Measurements from ENCODE around the gene PRPSAP2. TPM values are rescaled to one million over a fixed set of nuclear protein-coding genes. Genes with fewer than 3 reads are reported as not detected.
A peak's percentile ranks its signal among the peaks of the same experiment; 100 is the strongest.

The PRPSAP2 gene
- total RNA-seq, 1 donor from 2014 or later = 145 TPM

DNA sequence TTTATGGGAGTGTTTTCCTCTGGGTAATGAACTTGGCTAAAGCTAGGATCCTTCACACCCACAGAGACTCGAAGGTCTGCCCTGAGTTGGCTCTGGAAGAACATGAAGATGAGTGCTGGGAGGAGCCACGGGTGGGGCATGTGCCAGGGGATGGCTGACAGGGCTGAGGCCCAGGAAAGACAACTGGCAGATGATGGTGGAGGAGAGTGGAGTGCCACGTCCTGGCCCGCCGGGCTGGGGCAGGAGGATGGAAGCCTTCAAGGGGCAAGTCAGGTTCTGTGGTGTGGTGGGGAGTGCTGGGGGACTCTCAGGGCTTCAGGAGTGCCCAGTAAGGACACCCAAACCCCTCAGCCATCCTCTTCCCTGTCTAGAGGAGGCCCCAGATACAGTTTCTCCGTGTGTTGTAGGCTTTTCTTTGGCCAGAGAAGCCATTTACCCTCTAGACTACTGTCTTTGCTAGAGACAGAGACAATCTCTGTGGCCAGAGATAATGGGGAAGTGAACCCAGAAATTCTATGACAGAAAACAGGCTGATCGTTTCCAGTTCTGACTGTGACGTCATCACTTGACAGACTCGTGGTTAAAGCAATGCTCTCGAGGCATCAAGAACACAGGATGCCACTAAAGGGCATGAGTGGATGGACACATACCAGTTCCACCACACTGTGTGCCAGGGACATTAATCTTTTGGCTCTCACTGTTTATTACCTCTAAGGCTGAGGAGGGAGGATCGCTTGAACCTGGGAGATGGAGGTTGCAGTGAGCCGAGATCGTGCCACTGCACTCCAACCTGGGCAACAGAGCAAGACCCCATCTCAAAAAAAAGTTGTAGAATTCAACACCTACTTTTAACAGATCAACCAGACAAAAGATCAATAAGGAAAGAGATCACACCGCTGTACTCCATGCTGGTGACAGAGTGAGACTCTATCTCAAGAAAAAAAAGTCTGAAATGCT lies 75.4 kb downstream of the PRPSAP2 start:
- Histone ChIP-seq H2AFZ (replicated peaks) (no peak overlapping the region), H3K36me3 (peaks cover 8% of the 10 kb centered on the region), H3K27me3 (no peaks in the 10 kb centered on the region), H3K9ac (no peak overlapping the region), H3K4me3 (no peak overlapping the region), H3F3A (ENCODE audit: low read depth) (no peaks in the 10 kb centered on the region), H3K9me3 (ENCODE audit: low read depth) (no peaks in the 10 kb centered on the region), H3K4me2 (no peak overlapping the region), H3K79me2 (ENCODE audit: low read depth) (no peaks in the 10 kb centered on the region), H4K20me1 (ENCODE audit: low read depth) (no peaks in the 10 kb centered on the region), H3K27ac (no peak overlapping the region), H3K4me1 (no peaks in the 10 kb centered on the region)
- no peak overlapping the region for H3K4me3 Mint-ChIP-seq
- H3K36me3 Mint-ChIP-seq = peaks cover 17% of the 10 kb centered on the region
- TF ChIP-seq, protein P1, sequence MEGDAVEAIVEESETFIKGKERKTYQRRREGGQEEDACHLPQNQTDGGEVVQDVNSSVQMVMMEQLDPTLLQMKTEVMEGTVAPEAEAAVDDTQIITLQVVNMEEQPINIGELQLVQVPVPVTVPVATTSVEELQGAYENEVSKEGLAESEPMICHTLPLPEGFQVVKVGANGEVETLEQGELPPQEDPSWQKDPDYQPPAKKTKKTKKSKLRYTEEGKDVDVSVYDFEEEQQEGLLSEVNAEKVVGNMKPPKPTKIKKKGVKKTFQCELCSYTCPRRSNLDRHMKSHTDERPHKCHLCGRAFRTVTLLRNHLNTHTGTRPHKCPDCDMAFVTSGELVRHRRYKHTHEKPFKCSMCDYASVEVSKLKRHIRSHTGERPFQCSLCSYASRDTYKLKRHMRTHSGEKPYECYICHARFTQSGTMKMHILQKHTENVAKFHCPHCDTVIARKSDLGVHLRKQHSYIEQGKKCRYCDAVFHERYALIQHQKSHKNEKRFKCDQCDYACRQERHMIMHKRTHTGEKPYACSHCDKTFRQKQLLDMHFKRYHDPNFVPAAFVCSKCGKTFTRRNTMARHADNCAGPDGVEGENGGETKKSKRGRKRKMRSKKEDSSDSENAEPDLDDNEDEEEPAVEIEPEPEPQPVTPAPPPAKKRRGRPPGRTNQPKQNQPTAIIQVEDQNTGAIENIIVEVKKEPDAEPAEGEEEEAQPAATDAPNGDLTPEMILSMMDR (IDR thresholded peaks at IDR 0.05) = no peak
- TF ChIP-seq EZH2phosphoT487 (IDR thresholded peaks at IDR 0.05) = no peak
- no peak for DNase-seq (ENCODE audit: low spot score)
- no peak overlapping the region for H3K27ac Mint-ChIP-seq
- no peaks in the 10 kb centered on the region for H3K4me1 Mint-ChIP-seq
- peaks cover 3% of the 10 kb centered on the region for H3K27me3 Mint-ChIP-seq (ENCODE audit: insufficient read depth, low read depth)
- no peaks in the 10 kb centered on the region for H3K9me3 Mint-ChIP-seq

DNA sequence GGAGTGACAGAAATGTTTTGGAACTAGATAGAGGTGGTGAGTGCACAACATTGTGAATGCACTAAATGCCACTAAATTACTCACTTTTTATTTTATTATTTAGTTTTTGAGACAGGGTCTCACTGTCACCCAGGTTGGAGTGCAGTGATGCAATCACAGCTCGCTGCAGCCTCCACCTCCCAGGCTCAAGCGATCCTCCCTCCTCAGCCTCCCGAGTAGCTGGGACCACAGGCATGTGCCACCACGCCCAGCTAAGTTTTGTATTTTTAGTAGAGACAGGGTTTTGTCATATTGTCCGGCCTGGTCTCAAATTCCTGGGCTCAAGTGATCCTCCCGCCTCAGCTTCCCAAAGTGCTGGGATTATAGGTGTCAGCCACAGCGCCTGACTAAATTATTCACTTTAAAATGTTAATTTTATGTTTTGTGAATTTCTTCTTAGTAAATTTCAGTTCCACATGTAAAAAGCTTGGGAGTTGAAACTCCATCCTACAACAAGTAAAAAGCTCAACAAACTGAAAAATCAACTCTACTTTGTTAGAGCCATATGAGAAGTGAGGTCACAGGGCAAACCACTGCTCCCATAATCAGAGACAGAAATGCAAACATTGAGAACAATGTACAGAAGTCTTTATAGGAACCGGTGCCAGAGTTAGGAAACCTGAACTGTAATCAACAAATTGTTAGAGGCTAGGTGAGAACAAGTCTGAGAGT lies 80.2 kb downstream of the PRPSAP2 start:
- Histone ChIP-seq H3K9me3 (ENCODE audit: low read depth) (no peaks in the 10 kb centered on the region), H3K9ac (no peak overlapping the region), H3F3A (ENCODE audit: low read depth) (no peaks in the 10 kb centered on the region), H3K4me3 (no peak overlapping the region), H3K27ac (no peak overlapping the region), H3K27me3 (no peaks in the 10 kb centered on the region), H2AFZ (replicated peaks) (peak overlapping the region; percentile 39), H3K36me3 (no peaks in the 10 kb centered on the region), H3K79me2 (ENCODE audit: low read depth) (no peaks in the 10 kb centered on the region), H3K4me1 (no peaks in the 10 kb centered on the region), H3K4me2 (no peak overlapping the region), H4K20me1 (ENCODE audit: low read depth) (no peaks in the 10 kb centered on the region)
- Mint-ChIP-seq H3K9me3 (no peaks in the 10 kb centered on the region), H3K27me3 (ENCODE audit: insufficient read depth, low read depth) (peaks cover 2% of the 10 kb centered on the region), H3K36me3 (no peaks in the 10 kb centered on the region), H3K4me3 (no peak overlapping the region), H3K27ac (no peak overlapping the region), H3K4me1 (no peaks in the 10 kb centered on the region)
- no peak for DNase-seq (ENCODE audit: low spot score)
- TF ChIP-seq EZH2phosphoT487 (IDR thresholded peaks at IDR 0.05) = no peak
- no peak for TF ChIP-seq EZH2 (IDR thresholded peaks at IDR 0.05)
- TF ChIP-seq, protein P1 (IDR thresholded peaks at IDR 0.05) = no peak

DNA sequence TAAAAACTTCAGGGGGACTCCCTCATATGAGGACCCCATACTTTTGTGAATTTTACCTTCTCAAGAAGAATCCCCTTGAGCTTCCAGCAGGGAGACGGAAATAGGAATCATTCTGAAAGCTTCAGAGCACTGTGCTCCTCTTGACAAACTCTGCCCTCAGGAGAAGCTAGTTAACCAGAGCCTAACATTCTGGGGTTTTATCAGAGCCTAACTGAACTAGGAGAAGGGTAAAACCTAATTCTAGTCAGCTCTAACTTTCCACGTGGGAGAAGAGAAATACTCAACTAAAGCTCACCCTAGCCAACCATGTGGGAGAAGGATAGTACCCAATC lies 80.7 kb downstream of the PRPSAP2 start:
- TF ChIP-seq EZH2 (IDR thresholded peaks at IDR 0.05) (no peak), EZH2phosphoT487 (IDR thresholded peaks at IDR 0.05) (no peak)
- TF ChIP-seq, protein P1 (IDR thresholded peaks at IDR 0.05) = no peak
- no peak overlapping the region for H3K9ac ChIP-seq
- H3K27ac Mint-ChIP-seq = no peak overlapping the region
- no peak overlapping the region for H3K27ac ChIP-seq
- H4K20me1 ChIP-seq (ENCODE audit: low read depth) = no peaks in the 10 kb centered on the region
- no peaks in the 10 kb centered on the region for H3F3A ChIP-seq (ENCODE audit: low read depth)
- H3K36me3 Mint-ChIP-seq = no peaks in the 10 kb centered on the region
- H3K4me3 ChIP-seq = no peak overlapping the region
- no peaks in the 10 kb centered on the region for H3K79me2 ChIP-seq (ENCODE audit: low read depth)
- no peak overlapping the region for H3K4me3 Mint-ChIP-seq
- H3K4me1 ChIP-seq = no peaks in the 10 kb centered on the region
- H3K27me3 ChIP-seq = no peaks in the 10 kb centered on the region
- H3K9me3 ChIP-seq (ENCODE audit: low read depth) = no peaks in the 10 kb centered on the region
- H3K9me3 Mint-ChIP-seq = no peaks in the 10 kb centered on the region
- H3K36me3 ChIP-seq = no peaks in the 10 kb centered on the region
- H3K4me2 ChIP-seq = no peak overlapping the region
- peaks cover 2% of the 10 kb centered on the region for H3K27me3 Mint-ChIP-seq (ENCODE audit: insufficient read depth, low read depth)
- peak overlapping the region; percentile 39 for H2AFZ ChIP-seq (replicated peaks)
- no peak for DNase-seq (ENCODE audit: low spot score)
- no peaks in the 10 kb centered on the region for H3K4me1 Mint-ChIP-seq

All from neural progenitor cell (in vitro differentiated cells).